ENCODE measurements around the gene TLE7.

Gene TLE7

GRCh38 chr16:71426069-71426879 is 15.6 kb downstream of the TLE7 start:
- Histone ChIP-seq H2AFZ (ENCODE audit: low read depth, low read length) (no peak overlapping the region), H3K36me3 (replicated peaks; ENCODE audit: low read depth, low read length) (no peaks in the 10 kb centered on the region), H3K9me3 (ENCODE audit: insufficient read depth, low read length) (no peaks in the 10 kb centered on the region), H3K4me3 (ENCODE audit: low read length) (no peak overlapping the region), H3K4me2 (ENCODE audit: low read length) (no peak overlapping the region), H4K20me1 (ENCODE audit: insufficient read depth, low read length) (no peaks in the 10 kb centered on the region), H3K27ac (ENCODE audit: low read length) (no peak overlapping the region), H3K27me3 (ENCODE audit: low read depth, low read length) (peaks cover 7% of the 10 kb centered on the region; the same call in 1 of the 2 replicates), H3K79me2 (ENCODE audit: low read length) (no peaks in the 10 kb centered on the region), H3K4me1 (ENCODE audit: low read length) (no peaks in the 10 kb centered on the region), H3K9ac (ENCODE audit: low read length) (no peak overlapping the region)
- no peak for TF ChIP-seq CTCF (IDR thresholded peaks at IDR 0.05; ENCODE audit: low read depth, low read length)
- no peak for TF ChIP-seq EZH2phosphoT487 (IDR thresholded peaks at IDR 0.05; ENCODE audit: low read depth)

- no peaks in the 10 kb centered on the region for H3K9me3 ChIP-seq (ENCODE audit: insufficient read depth, low read length)
- H3K36me3 ChIP-seq (replicated peaks; ENCODE audit: low read depth, low read length) = no peaks in the 10 kb centered on the region
- H3K79me2 ChIP-seq (ENCODE audit: low read length) = no peaks in the 10 kb centered on the region
- peaks cover 7% of the 10 kb centered on the region; the same call in 1 of the 2 replicates for H3K27me3 ChIP-seq (ENCODE audit: low read depth, low read length)
- no peak overlapping the region for H3K4me3 ChIP-seq (ENCODE audit: low read length)
- no peaks in the 10 kb centered on the region for H4K20me1 ChIP-seq (ENCODE audit: insufficient read depth, low read length)
- H3K4me2 ChIP-seq (ENCODE audit: low read length) = no peak overlapping the region
- TF ChIP-seq CTCF (IDR thresholded peaks at IDR 0.05; ENCODE audit: low read depth, low read length) (no peak), EZH2phosphoT487 (IDR thresholded peaks at IDR 0.05; ENCODE audit: low read depth) (no peak)
- H3K9ac ChIP-seq (ENCODE audit: low read length) = no peak overlapping the region
- no peak overlapping the region for H3K27ac ChIP-seq (ENCODE audit: low read length)
- no peaks in the 10 kb centered on the region for H3K4me1 ChIP-seq (ENCODE audit: low read length)
- H2AFZ ChIP-seq (ENCODE audit: low read depth, low read length) = no peak overlapping the region
Observed at GRCh38 chr16:71425746-71426068, 16.1 kb downstream of the TLE7 start.

GRCh38 chr16:71424626-71425025 is 17.2 kb downstream of the TLE7 start:
- Histone ChIP-seq H4K20me1 (ENCODE audit: insufficient read depth, low read length) (no peaks in the 10 kb centered on the region), H2AFZ (ENCODE audit: low read depth, low read length) (no peak overlapping the region), H3K4me1 (ENCODE audit: low read length) (no peaks in the 10 kb centered on the region), H3K4me2 (ENCODE audit: low read length) (no peak overlapping the region), H3K4me3 (ENCODE audit: low read length) (no peak overlapping the region), H3K9me3 (ENCODE audit: insufficient read depth, low read length) (no peaks in the 10 kb centered on the region), H3K36me3 (replicated peaks; ENCODE audit: low read depth, low read length) (no peaks in the 10 kb centered on the region), H3K27ac (ENCODE audit: low read length) (no peak overlapping the region), H3K9ac (ENCODE audit: low read length) (no peak overlapping the region), H3K27me3 (ENCODE audit: low read depth, low read length) (peaks cover 4% of the 10 kb centered on the region; the same call in 1 of the 2 replicates), H3K79me2 (ENCODE audit: low read length) (no peaks in the 10 kb centered on the region)
- TF ChIP-seq CTCF (IDR thresholded peaks at IDR 0.05; ENCODE audit: low read depth, low read length) (no peak), EZH2phosphoT487 (IDR thresholded peaks at IDR 0.05; ENCODE audit: low read depth) (no peak)

GRCh38 chr16:71423865-71424264 is 18.0 kb downstream of the TLE7 start:
- no peaks in the 10 kb centered on the region for H4K20me1 ChIP-seq (ENCODE audit: insufficient read depth, low read length)
- no peak overlapping the region for H3K4me2 ChIP-seq (ENCODE audit: low read length)
- TF ChIP-seq EZH2phosphoT487 (IDR thresholded peaks at IDR 0.05; ENCODE audit: low read depth) = no peak
- H3K9me3 ChIP-seq (ENCODE audit: insufficient read depth, low read length) = no peaks in the 10 kb centered on the region
- H3K9ac ChIP-seq (ENCODE audit: low read length) = no peak overlapping the region
- no peaks in the 10 kb centered on the region for H3K36me3 ChIP-seq (replicated peaks; ENCODE audit: low read depth, low read length)
- H3K4me1 ChIP-seq (ENCODE audit: low read length) = no peaks in the 10 kb centered on the region
- no peaks in the 10 kb centered on the region for H3K79me2 ChIP-seq (ENCODE audit: low read length)
- no peak overlapping the region for H2AFZ ChIP-seq (ENCODE audit: low read depth, low read length)
- H3K4me3 ChIP-seq (ENCODE audit: low read length) = no peak overlapping the region
- H3K27me3 ChIP-seq (ENCODE audit: low read depth, low read length) = peaks cover 6% of the 10 kb centered on the region
- H3K27ac ChIP-seq (ENCODE audit: low read length) = no peak overlapping the region
